Kidney (tissue), 14 donors: ENCODE results near the gene CELSR2. TPM values are rescaled to one million over a fixed set of nuclear protein-coding genes. Genes with fewer than 3 reads are reported as not detected.

Experiments
- DNase-seq, 5 donors: peaks; one replicate each; pipeline ENCODE4 v3.0.0-alpha.2; 2013 to 2020
- FAIRE-seq: peaks from 2 replicates; lab custom pipeline; 2012; peaks lifted over from hg19 to GRCh38; lab: Jason Lieb, UNC
- H3K27ac ChIP-seq, 2 donors: one replicate each; pipeline ENCODE4 v1.7.0; 2013; ENCODE audit warnings: low read depth in 2 of 2, low read length in 2 of 2, inconsistent platforms in 1 of 2
- H3K27me3 ChIP-seq: one replicate; pipeline ENCODE4 v1.7.1; 2013; ENCODE audit warnings: low read length, inconsistent platforms; ENCODE audit not compliant: control insufficient read depth, insufficient read depth
- H3K36me3 ChIP-seq, 3 donors: one replicate each; pipeline versions ENCODE4 v1.7.0 to v1.7.1; 2013; ENCODE audit warnings: low read length in 3 of 3, control low read depth in 1 of 3, inconsistent platforms in 1 of 3; ENCODE audit not compliant: insufficient read depth in 3 of 3, control insufficient read depth in 2 of 3
- H3K4me1 ChIP-seq, 3 donors: one replicate each; pipeline versions ENCODE4 v1.7.0 to v1.7.1; 2013; ENCODE audit warnings: low read length in 3 of 3, inconsistent platforms in 1 of 3, low read depth in 1 of 3; ENCODE audit not compliant: control insufficient read depth in 2 of 3, insufficient read depth in 2 of 3
- H3K4me3 ChIP-seq, 3 donors: one replicate each; pipeline versions ENCODE4 v1.7.0 to v1.8.1; 2013; ENCODE audit warnings: low read length in 3 of 3, control low read depth in 1 of 3, inconsistent platforms in 1 of 3
- H3K9ac ChIP-seq, 3 donors: one replicate each; pipeline versions ENCODE4 v1.7.0 to v1.7.1; 2013; ENCODE audit warnings: low read length in 3 of 3, control low read depth in 1 of 3, inconsistent platforms in 1 of 3
- H3K9me3 ChIP-seq, 3 donors: one replicate each; pipeline versions ENCODE4 v1.7.0 to v1.7.1; 2013; ENCODE audit warnings: low read length in 3 of 3, control low read depth in 1 of 3, inconsistent platforms in 1 of 3; ENCODE audit not compliant: control insufficient read depth in 2 of 3, insufficient read depth in 1 of 3
- CTCF ChIP-seq: IDR thresholded peaks from 3 replicates; pipeline ENCODE4 v1.5.1; 2012; ENCODE audit warnings: mild to moderate bottlenecking, moderate library complexity, borderline replicate concordance; ENCODE audit not compliant: insufficient read depth; ENCODE audit errors: extremely low read depth
- intact Hi-C: fragments of 100-400 bp; cut with DNase I; formaldehyde crosslinking; loops from one replicate; pipeline ENCODE4 v1.11.1; 2022
- polyA plus RNA-seq: library from polyadenylated mRNA; stranded (reverse); fragments of 350-450 nt; fragmentation: Illumina TruSeq; extraction: RNeasy Lipid Tissue Mini Kit (QIAGEN cat#74804); gene quantifications from one replicate; pipeline ENCODE4 v1.2.3, GENCODE V29; 2014; ENCODE audit warnings: low read depth, low replicate concordance; ENCODE audit not compliant: insufficient read depth
- total RNA-seq: library from RNA; stranded (reverse); fragmentation: NEBNext Ultra II Directional; extraction: Animal tissue kit (Norgen Biotek cat#: 25700); gene quantifications from one replicate; pipeline ENCODE4 v1.2.1, GENCODE V29; 2021
- donor health status: control.
- donor health status: control.
- donor health status: control.
- donor health status: control.
- donor health status: control.
- donor health status: DM: yes; HTN: yes; CAD: no.
- donor health status: Normal renal cell carcinoma (clear cell type).

Gene CELSR2
- total and polyA plus RNA-seq, 2 donors from 2014 or later, result 10.6 to 65.6 TPM

DNA sequence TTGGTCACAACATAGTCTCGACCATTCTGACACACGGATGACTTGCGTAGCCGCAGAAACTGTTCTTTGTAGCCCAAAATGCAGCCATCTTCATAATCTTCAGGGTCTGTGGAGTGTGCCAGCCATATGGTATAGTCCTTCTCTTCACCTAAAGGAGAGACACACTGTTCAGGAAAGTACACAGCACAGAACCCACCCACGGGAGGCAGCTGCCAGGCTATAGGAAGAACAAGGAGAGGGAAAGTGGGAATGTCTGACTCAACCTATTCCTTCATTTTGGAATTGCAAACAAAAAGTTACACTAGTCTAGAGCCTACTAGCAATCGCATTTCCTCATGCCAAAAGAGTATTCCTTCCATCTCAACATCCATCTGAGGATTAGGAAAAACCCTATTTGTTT, 73.6 kb downstream of the CELSR2 start:
- peaks cover 7 to 37% (median 31%) of the 10 kb centered on the region in 3 donors for H3K36me3 ChIP-seq
- H3K4me1 ChIP-seq, result no peaks in the 10 kb centered on the region
- TF ChIP-seq CTCF, result no peak
- FAIRE-seq (no peak), DNase-seq (no peak)
- H3K9me3 ChIP-seq, result no peaks in the 10 kb centered on the region
- intact Hi-C loops, result no loop called here
- H3K27ac ChIP-seq, result no peak overlapping the region
- no peak overlapping the region for H3K9ac ChIP-seq
- no peaks in the 10 kb centered on the region for H3K27me3 ChIP-seq
- no peak overlapping the region for H3K4me3 ChIP-seq

Other genes with a start within 250 kb of the CELSR2 start
- 15.8 TPM for gene WDR47, start 207.4 kb upstream of the CELSR2 start, total RNA-seq
- 5.1 TPM for gene WDR47, start 207.4 kb upstream of the CELSR2 start, polyA plus RNA-seq
- gene TAF13, start 173.5 kb upstream of the CELSR2 start, total RNA-seq, result 39.8 TPM
- 35.4 TPM for gene TAF13, start 173.5 kb upstream of the CELSR2 start, polyA plus RNA-seq
- gene TMEM167B, start 158.8 kb upstream of the CELSR2 start, total RNA-seq, result 39.4 TPM
- gene TMEM167B, start 158.8 kb upstream of the CELSR2 start, polyA plus RNA-seq, result 24.7 TPM
- 1.3 TPM for gene ELAPOR1, start 135.4 kb upstream of the CELSR2 start, total RNA-seq
- gene ELAPOR1, start 135.4 kb upstream of the CELSR2 start, polyA plus RNA-seq, result 0.28 TPM
- 181 TPM for gene SARS1, start 35.6 kb upstream of the CELSR2 start, total RNA-seq
- gene SARS1, start 35.6 kb upstream of the CELSR2 start, polyA plus RNA-seq, result 114 TPM
- gene PSRC1, start 33.6 kb downstream of the CELSR2 start, total RNA-seq, result 4.2 TPM
- gene PSRC1, start 33.6 kb downstream of the CELSR2 start, polyA plus RNA-seq, result 3.5 TPM
- 0.19 TPM for gene MYBPHL, start 57.5 kb downstream of the CELSR2 start, total RNA-seq
- gene MYBPHL, start 57.5 kb downstream of the CELSR2 start, polyA plus RNA-seq, result not detected
- 169 TPM for gene SORT1, start 148.4 kb downstream of the CELSR2 start, total RNA-seq
- gene SORT1, start 148.4 kb downstream of the CELSR2 start, polyA plus RNA-seq, result 33.5 TPM
- gene PSMA5, start 176.9 kb downstream of the CELSR2 start, total RNA-seq, result 71.4 TPM
- 91.1 TPM for gene PSMA5, start 176.9 kb downstream of the CELSR2 start, polyA plus RNA-seq
- 6.7 TPM for gene SYPL2, start 217.0 kb downstream of the CELSR2 start, total RNA-seq
- 9.8 TPM for gene SYPL2, start 217.0 kb downstream of the CELSR2 start, polyA plus RNA-seq
- gene ATXN7L2, start 234.4 kb downstream of the CELSR2 start, total RNA-seq, result 7.3 TPM
- gene ATXN7L2, start 234.4 kb downstream of the CELSR2 start, polyA plus RNA-seq, result 5.7 TPM
- gene CYB561D1, start 244.6 kb downstream of the CELSR2 start, total RNA-seq, result 18.0 TPM
- 5.2 TPM for gene CYB561D1, start 244.6 kb downstream of the CELSR2 start, polyA plus RNA-seq